GM18502 (cell line): ENCODE data around the gene RBFOX2.
"Not testable (repeated sequence)": the region's sequence is repeated elsewhere in the genome, so short reads cannot be mapped to it uniquely, and the experiment has no call there.

Experiments used
- ATAC-seq: cut with Tn5 transposase; IDR thresholded peaks from one replicate; pipeline ENCODE4 v1.9.1; 2021; ENCODE audit warnings: mild to moderate bottlenecking; ENCODE audit not compliant: unreplicated experiment, poor library complexity

RBFOX2 gene

DNA sequence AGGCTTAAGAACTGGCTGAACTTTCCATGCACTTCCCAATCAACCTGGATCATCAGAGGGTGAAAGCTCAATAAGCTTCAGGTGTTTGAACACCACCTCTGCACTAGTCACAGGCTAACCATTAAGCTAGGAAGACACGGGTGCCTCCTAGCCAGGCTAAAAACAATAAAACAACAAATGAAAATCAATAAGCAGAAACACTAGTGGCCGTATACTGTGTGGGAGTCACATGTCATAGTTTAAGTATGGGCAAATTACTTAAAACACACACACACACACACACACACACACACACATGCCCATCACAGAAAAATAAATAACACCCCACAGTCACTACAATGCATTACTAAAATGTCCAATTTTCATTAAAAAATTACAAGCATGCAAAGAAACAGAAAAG, 225.7 kb downstream of the RBFOX2 start:
- no peak for ATAC-seq

DNA sequence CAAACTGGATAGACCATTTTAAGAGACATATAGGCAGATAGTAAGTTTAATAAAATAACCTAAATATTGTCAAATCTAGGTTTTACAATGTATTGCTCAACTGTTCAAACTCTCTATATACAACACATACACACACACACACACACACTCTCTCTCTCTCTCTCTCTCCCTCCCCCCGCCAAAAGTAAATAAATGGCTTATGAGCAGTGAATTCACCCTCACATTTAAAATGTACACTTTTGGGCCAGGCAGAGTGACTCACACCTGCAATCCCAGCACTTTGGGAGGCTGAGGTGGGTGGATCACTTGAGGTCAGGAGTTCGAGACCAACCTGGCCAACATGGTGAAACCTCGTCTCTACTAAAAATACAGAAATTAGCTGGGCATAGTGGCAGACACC, 227.3 kb downstream of the RBFOX2 start:
- ATAC-seq, result not testable (repeated sequence)

DNA sequence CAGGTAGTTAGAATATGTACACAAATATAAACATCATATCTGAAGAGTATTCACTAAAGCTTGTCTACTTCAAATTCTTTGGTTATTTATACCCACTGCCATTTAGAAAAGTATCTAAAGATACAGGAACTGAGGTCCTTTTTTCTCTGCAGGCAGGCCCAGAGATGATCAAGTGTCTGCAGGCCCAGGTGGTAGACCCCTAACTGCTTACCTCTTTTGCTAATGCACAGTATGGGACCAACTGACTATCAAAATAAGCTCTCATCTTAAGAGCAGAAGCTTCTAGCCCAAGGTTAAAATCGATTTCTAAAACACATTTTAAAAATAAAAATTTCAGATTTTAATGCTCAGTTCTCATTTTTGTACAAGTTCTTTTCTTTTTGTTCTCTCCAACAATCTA, 229.5 kb downstream of the RBFOX2 start:
- ATAC-seq, result no peak

DNA sequence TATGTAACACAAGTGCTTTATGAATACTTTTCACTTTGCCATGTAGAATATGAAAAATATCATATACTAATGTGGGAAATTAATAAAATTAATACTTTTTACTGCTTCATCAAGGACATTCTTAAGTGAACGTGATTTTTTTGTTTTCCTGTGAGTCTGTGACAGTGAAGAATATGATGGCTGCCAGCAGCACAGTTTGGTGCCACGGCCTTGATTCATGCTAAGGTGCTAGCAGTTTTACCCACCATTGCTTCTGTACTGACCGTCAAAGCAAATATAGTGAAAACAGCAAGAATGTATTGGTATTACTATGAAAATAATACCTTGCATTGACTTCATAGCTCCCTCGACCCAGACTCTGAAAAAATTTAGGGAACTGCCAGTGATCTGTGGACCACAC, 231.2 kb downstream of the RBFOX2 start:
- no peak for ATAC-seq

DNA sequence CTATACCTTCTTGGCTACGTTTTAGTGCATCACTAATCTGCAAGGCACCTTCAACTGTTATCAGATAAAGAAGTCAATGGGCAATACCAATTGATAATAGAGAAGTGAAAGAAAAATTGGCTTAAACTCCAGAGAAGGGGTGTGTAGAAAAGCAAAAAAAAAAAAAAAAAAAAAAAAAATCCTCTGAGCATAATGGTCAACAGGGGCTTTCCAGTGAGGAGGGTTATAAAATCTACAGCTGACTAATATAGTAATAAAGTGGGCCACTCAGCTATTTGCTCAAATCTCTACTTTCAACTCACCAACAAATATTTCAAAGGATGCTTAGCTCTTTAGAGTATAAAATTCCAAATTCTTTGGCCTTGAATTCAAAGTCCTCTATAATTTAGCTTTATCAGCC, 233.1 kb downstream of the RBFOX2 start:
- no peak for ATAC-seq

DNA sequence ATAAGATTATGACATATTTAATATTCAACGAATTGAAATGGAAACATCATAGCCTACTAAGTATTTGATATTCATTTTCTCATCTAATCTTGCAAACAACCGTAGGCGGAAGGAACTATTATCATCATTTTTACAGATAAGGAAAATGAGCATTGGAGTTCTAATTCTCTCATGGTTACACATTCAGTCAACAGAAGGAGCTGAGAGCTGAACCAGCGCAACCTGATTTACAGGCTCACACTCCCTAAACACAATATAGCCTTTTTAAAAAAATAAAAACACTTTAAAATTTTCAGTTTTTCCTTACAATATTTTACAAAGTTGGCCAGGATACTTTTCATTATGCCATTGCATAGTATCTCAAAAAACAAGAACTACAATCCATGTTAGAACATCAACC, 236.1 kb downstream of the RBFOX2 start:
- no peak for ATAC-seq

DNA sequence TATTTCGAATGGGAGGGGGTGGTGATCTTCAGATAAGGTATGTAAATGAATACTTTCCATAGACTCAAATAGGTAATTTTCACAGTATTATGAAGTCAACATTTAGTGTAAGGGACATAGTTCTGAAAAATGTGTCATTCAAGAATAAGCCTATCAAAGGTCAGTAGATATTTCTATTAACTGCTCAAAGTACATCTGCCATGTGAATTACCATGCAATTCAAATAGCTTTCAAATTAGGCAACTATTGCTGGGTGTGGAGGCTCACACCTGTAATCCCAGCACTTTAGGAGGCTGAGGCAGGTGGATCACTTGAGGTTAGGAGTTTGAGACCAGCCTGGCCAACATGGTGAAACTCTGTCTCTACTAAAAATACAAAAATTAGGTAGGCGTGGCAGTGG, 236.8 kb downstream of the RBFOX2 start:
- not testable (repeated sequence) for ATAC-seq

DNA sequence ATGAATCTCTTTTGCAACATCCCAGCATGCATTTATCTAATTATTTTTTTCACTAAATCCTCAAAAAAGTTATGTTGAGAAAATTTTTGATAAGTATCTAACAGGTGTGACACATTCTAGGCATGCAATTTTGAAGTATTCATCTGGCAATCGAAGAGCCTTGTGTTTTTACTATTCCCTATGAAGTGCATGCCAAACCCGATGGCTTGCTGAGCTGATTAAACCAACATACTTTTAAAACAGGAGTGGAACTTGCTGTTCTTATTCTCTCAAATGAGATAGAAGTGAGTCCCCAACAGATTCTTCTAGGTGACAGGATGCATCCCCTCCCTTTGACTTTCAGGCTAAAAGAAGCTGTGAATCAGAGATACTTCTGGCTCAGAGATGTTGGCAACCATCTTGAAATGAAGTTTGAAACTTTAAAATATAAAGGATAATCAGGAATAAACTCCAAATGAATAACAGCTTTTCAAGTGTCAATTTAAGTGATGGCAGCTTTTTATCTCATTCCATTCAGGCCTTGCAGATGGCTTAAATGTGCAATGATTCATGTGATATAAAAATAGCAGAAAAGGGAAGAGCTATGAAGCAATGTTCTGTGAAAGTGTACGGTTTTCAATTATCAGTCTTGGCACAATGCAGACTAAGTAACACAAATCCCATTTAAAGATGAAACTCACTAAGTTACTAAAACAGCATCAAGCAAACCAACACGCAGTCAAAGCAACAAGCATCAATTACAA, 243.3 kb downstream of the RBFOX2 start:
- ATAC-seq, result no peak

DNA sequence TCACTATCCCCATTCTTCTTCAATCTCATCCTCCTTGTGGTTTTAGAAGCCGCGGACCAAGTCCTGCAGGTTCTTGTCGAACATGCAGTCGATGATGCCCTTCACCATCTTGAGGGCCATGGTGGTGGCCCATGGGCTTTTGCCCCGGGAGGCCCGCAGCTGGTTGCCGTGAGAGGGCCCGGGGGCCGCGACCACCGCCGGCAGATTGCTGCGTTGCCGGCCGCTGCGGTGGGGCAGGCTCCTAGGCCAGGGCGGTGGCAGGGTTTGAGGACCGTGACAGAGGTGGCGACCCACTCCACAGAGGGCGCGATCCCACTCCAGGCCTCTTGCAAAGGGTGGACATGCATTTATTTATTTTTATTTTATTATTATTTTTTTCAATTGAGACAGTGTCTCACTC, 244.0 kb downstream of the RBFOX2 start:
- ATAC-seq, result no peak

DNA sequence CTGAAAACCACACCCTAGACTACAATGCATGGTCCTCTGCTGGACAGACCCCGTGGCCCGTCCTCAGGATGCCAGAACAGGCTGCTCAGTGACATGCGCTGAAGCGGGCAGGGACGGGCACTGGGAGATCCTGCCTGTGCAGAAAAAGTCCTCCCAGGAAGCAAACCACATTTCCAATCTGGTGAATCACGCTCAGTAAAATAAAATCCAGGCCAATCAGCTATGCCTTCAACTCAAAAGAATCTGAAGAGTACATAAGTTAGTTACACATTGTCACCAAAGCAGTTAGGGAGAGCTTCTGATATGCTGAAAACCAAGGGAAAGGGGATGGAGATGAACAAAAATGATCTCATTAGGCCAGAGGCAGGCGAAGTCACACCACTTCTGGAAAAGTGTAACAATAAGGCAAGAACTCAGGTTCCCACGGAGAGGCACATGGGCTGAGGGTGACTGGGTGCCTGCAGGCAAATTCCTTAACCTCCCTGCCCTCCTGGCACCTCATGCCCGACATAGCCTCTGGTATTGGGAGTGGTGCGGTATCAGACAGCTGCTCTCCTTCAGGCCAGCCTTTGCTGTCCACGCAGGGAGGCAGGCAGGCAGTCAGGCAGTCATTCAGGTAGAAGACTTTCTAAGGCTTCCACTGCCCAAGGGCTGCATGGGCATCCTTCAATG, 244.5 kb downstream of the RBFOX2 start:
- ATAC-seq, result no peak

DNA sequence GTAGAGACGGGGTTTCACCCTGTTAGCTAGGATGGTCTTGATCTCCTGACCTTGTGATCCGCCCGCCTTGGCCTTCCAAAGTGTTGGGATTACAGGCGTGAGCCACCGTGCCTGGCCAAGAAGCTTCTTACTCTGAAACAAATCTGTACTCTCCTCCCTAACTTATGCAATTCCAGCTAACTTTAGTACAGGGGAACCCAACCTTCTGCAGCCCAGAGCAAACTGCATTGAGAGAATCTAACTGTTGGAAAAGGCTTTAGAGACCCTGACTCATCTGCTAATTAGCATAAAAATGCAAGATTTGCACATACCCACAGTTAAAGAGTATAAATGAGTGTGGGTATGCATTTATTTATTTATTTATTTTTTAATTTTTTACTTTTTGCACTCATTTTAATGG, 246.1 kb downstream of the RBFOX2 start:
- ATAC-seq, result no peak

DNA sequence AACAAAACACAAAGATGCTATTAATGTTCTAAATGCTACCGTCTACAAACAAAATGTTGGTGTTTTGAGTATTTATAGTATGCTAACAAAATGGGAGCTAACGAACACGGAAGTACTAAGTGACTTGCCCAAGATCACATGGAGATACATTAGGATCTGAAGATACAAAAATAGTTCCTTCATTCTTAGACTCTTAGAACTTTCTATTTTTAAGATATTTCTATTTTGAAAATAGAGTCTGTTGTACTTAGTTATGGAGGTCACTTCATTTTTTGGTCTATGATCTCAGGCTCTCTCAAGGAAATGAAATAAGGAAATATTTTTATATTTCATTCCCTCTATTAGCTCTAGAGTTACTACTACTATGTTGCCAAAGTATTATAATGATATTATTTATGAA, 246.7 kb downstream of the RBFOX2 start:
- no peak for ATAC-seq

DNA sequence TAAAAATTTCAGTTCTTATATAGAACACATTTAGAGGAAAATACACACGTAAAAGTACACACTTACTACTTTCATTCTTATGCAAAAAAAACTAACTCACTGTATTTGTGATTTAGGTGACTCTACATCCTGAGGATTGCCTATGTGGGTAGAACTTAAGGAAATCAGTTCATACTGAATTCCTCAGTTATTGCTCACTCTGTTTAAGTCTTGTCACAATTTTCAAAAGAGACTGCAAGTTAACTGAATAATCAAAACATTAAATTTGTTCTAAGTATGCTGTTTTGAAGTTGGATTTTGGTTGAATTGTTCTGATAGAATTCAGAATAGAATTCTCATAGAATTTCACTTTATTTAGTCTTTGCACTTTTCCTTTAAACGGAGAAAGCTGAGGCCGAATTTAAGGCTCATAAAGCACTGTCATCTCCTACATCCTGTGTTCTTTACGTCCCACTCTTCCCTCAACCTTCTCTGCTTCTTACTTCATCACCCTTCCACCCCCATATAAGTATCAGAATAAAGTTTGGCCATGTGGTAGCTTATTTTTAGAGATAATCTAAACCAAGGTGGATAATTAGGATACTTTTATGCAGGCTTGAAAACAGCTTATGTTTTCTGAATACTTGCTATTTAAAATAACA, 251.2 kb downstream of the RBFOX2 start:
- ATAC-seq, result no peak

DNA sequence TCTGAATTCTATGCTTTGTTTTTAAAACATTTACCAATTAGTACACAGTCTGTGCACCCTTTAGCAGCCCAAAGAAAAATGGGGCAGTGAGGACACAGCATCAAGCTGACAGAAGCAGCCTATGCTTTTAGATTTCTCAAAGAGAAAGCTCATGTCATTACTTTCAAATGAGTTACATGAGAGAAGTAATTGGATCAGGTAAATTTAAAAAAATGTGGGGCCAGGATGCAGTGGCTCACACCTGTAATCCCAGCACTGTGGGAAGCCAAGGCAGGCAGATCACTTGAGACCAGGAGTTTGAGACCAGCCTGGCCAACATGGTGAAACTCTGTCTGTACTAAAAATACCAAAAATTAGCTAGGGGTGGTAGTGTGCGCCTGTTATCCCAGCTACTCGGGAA, 253.3 kb downstream of the RBFOX2 start:
- ATAC-seq, result no peak

DNA sequence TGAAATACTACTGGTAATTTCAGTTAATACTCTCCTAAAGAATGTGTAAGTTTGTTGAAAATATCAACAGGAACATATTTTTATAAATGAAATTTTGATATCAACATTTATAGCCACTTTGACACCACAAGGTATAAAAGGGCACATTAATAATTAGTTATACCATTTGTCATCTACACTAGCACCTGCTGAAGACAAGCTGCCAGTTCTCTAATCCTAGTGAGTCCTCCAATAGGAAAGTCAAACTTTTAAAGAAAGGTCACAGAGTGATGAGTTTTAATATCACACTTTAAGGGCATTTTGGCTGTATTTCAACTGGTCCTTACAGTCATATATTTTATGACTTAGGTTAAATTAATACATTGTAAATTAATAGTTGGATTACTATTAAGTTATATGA, 258.6 kb downstream of the RBFOX2 start:
- no peak for ATAC-seq

DNA sequence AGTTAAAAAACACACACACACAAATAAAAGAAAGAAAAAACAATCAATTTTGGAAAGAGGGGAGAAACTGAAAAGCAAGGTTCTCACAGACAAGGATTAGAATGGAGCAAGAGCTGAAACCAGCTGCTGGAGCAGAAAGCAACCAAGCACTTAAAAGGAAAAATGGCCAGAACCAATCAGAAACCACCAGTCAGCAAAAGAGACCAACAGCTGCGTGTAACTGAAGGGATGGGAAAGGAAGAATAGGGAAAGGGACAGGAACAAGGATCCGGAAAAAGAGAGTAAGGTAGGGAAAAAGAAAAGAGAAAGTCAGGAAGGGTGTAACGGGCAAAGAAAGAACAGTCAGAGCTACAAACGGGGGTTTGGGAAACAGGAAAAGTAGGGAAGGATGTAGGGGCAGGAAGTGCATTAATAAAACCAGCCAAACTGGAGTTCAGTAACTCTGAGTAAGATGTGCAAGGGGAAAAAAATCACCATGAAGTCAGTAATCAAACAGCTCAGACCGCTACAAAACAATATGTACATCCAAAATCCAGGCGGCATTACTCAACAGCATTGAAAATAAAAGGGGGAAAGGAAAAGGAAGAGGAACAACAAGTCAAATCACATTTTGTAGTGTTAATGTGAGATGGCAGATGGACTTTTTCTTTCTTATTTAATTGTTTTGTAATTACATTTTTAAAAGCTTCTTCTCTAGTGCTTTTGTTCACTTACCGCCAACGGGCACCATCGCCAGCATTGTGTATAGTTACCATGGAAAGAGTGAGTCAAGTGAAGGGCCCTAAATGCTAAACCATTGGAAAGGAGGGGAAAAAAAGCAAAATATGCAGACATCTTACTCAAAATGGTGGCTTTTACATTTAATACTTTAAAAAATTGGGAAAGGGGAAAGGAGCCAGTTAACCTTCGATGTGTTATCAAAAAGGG, 261.7 kb downstream of the RBFOX2 start:
- no peak for ATAC-seq

DNA sequence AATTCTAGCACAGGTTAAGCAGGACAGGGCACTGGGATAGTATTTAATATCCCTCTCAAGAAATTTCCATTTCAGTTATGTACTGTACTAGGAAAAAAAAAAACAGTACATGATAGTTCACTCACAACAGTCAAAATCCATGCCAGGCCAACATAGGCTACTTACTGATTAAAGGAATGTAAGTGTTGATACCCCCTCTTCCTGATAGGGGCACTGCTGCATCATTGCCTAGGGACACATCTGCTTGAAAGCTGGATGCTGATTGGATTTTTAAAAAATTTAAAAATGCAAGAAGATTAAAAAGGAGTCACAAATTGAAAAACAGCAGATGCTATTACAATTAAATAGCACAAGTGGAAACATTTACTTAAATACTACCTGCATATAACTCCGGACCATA, 267.6 kb downstream of the RBFOX2 start:
- ATAC-seq, result no peak

DNA sequence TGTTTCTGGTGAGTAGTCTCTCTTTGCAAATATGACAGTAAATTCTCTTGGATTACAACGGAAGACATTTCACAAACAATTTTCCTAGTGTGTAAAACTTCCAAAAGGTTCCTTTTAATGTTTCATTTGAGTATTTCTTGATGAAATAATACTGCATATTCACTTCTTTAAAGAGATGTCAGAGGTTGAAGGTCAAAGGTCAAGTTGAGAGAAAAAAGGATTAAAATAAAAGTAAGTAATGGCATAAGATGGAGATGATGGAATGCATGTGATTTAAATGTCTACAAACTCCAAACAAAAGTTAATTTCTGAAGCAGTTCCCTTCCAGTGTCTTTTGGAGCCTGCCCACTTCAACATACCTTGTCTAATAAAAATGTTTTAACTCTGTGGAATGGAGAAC, 270.2 kb downstream of the RBFOX2 start:
- ATAC-seq, result no peak

DNA sequence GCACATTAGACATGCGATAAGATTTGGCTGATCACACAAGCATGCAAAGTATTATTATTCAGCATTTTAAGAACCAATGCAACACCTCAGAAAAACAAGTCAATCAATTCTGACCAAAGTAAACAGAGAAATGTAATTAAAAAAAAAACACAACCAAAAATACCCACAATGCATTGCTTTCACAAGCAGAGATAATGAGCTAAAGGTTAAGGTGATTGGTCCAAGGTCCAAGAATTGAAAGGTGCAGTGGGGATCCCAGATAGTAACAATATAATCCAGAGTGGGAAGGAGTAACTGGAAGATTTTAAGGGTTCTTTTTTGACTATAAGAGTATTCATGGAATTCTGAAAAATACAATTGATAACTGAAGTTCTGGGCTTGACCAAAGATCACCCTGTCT, 271.9 kb downstream of the RBFOX2 start:
- ATAC-seq, result no peak

DNA sequence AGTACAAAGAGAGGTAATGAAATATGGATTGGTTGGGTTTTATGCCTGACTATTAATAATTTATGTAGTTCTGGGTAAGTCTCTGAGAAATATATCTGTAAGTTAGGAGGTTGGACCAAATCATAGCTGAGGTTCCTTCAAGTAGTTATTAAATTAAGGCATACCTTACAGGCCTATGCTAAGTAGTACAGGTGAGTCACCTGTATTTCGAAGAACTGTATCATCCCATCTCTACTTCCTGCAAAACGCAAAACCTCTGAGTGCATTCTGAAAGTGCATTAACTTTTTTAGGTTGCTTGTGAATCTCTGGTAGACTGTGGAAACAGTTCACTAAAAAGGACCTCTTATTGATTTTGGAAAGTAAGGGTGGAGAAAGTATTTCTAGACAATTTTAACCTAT, 273.9 kb downstream of the RBFOX2 start:
- ATAC-seq, result no peak

DNA sequence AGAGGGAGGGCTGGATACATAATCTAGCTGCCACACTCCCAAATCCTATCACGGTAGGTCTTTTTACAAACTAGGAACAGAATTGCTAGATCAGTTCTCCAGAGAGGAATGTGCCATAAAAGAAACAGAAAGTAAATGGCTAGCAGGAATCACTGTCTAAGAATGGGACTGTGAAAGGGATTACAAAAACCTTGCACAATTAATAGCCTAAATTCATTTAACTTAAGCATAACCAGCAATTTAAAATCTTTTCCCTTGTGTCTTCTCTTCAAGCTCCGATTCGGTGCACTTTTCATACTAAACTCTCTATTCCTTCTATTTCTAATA, 275.8 kb downstream of the RBFOX2 start:
- ATAC-seq, result no peak
